ENCODE measurements around the gene FRY.
"Not testable (repeated sequence)": the region's sequence is repeated elsewhere in the genome, so short reads cannot be mapped to it uniquely, and the experiment has no call there.

Gene FRY

DNA sequence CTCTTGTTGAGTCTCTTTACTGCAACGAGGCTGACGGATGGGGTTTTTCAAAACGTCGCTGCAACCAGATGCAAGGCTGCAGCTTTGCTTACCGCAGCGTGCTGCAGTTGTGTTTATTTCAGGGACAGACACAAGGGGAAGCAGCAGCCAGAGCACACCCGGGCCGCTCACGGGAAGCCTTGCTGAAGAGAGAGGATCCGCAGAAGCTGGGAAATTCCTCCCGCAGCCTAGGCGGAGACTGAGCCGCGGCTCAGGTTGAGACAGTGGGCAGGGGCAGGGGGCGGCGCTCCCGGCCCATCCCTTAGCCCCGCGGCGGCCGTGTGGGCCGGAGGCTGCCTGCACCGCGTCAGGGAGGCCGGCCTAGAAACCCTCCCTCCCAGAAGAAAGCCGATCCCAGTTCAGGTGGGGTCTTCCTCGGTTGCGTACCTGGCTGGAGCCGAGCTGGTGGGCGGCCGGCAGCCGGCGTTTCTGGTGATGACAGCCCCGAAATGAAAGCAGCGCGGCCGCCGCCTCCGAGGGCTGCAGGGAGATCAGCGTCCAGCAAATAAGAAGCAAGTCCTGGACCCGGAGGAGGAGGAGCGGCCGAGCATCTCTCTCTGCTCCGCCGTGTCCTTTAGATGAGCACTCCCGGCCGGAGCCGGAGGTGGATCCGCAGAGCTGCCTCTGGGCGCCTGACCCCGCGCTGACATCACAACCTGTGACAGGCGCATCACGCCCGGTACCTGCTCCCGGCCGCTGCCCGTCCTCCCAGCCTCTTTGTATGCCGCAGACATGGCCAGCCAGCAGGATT lies at the start of gene FRY:
TSS of gene FRY (plus strand) at position 750 of the 790 bp plus-strand sequence. CDS start at position 772, 22 bp downstream.
- in situ Hi-C loops (cut with HindIII; ENCODE audit: low sequenced_read_pairs), result no loop called here

DNA sequence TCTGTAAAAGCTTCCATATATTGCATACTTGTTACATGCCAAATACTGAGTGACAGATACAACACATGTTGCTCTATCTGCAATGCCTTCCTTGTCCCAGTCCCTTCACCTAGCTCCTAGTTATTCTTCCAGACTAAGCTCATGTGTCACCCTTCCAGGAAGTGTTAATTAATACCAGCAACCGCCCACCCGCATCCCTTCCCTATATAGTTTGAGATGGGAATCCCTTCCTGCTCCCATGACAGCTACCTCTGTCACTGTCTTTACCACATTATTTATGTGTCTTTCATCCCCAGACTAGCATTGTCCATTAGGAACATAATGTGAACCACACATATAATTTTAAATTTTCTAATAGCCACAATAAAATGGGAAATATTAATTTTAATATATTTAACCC lies 49.5 kb upstream of the FRY start:
- in situ Hi-C loops (cut with HindIII; ENCODE audit: low sequenced_read_pairs), result no loop called here

DNA sequence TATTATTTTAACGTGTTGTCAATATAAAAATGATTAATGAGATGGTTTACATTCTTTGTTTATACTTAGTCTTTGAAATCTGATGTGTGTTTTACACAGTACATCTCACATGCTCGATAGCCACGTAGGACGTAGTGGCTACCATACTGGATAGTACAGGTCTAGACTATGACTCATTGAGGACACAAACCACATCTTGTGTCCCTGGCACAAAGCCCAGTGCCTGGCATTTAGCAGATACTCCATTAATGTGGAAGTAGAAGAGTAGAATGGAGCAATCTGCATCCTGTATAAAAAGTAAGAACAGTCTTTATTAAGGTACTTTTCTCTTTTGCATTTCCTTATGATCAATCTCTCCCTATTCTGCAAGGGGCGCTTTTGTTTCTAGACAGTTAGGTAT lies 49.0 kb upstream of the FRY start:
- in situ Hi-C loops (cut with HindIII; ENCODE audit: low sequenced_read_pairs), result no loop called here

DNA sequence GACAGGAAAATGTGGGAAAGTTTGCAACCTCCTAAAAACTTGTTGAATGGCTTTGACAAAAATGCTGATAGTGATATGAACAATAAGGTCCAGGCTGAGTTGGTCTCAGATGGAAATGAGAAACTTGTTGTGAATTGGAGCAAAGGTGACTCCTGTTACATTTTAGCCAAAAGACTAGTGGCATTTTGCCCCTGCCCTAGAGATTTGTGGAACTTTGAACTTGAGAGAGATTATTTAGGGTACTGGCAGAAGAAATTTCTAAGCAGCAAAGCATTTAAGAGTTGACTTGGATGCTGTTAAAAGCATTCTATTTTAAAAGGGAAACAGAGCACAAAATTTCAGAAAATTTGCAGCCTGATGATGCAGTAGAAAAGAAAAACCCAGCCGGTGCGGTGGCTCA lies 47.9 kb upstream of the FRY start:
- in situ Hi-C loops (cut with HindIII; ENCODE audit: low sequenced_read_pairs), result not testable (repeated sequence)

DNA sequence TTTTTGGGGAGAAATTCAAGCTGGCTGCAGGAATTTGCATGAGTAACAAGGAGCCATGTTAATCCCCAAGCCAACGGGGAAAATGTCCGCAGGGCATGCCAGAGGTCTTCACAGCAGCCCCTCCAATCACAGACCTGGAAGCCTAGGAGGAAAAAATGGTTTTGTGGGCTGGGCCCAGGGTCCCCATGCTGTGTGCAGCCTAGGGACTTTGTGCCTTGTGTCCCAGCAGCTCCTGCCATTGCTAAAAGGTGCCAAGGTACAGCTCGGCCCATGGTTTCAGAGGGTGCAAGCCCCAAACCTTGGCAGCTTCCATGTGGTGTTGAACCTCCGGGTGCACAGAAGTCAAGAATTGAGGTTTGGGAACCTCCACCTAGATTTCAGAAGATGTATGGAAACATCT lies 47.2 kb upstream of the FRY start:
- in situ Hi-C loops (cut with HindIII; ENCODE audit: low sequenced_read_pairs), result not testable (repeated sequence)

DNA sequence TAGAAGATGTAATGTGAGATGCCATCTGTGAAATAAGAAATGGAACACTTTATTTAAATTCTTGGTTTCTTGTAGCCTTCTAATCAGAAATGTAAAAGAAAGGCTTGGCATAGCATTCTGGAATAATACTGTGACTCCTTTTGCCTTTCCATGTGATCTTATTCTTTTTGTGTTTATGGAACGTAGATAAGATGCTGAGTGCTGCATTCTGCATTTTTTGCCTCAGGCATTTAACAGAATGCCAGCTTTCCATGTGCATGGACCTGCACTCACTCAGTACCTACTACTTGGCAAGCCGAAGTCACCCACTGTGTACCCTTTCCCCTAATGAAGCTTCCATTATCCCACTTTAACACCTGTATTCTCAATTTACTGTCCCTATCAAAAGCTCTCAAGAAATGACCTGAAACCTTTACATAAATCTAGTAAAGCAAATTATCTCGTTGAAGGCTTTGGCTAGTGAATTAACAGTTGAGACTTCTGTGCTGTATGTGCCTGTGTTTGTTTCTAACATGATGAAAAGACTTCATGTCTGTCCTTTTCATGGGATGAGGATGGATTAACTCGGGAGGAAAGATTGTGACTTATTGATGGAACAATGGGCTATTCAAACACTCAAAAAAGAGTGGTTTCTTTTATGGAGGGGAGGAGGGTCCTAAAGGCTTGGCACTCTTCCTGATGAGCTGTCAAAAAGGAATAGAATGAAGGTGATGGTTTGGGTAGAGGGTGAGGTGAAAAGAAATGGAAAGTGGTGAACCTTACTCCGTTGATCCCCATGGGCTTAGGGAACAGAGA lies 44.7 kb upstream of the FRY start:
- in situ Hi-C loops (cut with HindIII; ENCODE audit: low sequenced_read_pairs), result no loop called here

DNA sequence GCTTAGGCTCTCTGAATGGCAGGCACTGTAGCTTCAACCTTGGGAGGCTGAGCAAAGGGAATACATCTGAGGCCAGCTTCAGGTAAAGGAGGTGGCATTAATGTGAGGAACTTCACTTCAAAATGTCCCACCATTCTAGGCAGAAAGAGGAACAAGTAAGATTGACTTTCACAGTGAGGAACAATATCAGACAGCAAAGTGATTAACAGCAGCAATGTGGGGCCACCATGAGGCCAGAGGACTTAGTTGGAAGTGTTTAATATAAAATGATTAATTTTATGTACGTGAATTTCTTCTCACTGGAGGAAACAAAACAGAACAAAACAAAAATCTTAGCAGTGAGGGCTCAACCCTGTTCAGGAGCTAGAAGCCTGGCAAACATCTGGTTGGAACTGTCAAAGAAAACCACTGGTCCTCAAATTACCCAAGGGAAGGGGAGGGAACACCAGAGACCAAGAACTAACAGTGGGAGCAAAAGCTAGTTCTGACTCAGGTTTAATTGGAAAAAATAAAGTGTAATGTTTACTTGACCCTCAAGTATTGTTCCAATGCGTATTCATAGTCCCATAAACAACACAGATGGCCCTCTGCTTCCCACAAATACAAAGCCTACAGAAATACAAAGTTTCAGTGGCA lies 43.9 kb upstream of the FRY start:
- in situ Hi-C loops (cut with HindIII; ENCODE audit: low sequenced_read_pairs), result no loop called here

DNA sequence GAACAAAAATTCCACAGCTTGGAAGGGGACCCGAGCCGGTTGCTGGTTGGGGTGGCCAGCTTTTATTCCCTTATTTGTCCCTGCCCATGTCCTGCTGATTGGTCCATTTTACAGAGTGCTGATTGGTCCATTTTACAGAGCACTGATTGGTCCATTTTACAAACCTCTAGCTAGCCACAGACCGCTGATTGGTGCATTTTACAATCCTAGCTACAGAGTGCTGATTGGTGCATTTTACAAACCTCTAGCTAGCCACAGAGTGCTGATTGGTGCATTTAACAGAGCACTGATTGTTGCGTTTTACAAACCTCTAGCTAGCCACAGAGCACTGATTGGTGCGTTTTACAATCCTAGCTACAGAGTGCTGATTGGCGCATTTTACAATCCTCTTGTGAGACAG lies 37.2 kb upstream of the FRY start:
- in situ Hi-C loops (cut with HindIII; ENCODE audit: low sequenced_read_pairs), result not testable (repeated sequence)

DNA sequence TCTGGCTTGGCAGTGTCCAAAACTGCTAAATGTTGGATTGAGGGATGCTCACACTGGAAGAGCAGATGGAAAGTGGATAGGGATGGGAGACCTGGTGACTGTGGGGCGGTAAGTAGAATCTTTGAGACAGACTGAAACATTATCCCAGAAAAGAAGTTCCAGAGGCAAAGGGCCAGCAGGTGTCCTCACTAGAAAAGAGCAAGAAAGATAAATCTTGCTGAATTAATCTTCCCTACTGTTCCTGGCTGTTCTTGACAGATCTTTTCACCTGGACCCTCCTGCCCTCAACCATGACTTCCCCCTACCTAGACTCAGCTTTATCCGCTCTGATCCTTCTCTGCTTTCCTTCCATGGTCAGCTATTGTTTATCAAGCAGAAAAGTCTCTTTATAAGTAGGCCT lies 35.0 kb upstream of the FRY start:
- in situ Hi-C loops (cut with HindIII; ENCODE audit: low sequenced_read_pairs), result no loop called here

DNA sequence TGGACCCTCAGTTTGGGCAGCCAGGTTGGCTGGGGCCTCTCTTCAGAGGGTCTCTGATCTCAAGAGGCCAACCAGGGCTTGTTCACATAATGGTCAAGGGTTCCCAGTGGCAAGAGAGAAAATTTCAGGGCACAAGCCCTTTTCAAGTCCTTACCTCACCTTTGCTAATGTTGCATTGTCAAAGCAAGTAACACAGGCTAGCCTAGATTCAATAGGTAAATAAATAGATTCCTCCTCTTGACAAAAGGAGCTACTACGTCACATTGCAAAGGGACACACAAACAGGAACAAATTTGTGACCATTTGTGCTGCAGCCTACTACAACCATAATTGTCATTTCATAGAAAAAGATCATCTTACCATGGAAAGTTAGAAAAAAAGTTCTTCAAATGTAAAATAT lies 33.9 kb upstream of the FRY start:
- in situ Hi-C loops (cut with HindIII; ENCODE audit: low sequenced_read_pairs), result no loop called here

DNA sequence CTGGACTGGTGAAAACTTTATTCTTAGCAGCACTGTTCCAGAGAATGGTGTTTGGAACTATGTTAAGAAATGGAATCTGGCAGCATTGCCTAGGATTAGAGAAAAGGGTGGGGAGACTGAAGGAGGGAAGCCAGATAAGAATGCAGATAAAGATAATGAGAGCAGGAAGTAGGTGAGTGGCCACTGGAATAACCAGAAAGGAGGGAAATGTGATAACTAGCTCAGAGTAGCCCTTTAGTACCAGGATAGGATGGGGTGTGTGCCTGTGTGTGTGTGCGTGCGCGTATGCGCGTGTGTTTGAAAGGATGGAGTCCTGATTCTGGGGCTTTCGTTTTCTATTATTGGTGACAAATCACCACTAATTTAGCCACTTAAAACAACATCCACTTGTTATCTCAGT lies 33.4 kb upstream of the FRY start:
- in situ Hi-C loops (cut with HindIII; ENCODE audit: low sequenced_read_pairs), result no loop called here

DNA sequence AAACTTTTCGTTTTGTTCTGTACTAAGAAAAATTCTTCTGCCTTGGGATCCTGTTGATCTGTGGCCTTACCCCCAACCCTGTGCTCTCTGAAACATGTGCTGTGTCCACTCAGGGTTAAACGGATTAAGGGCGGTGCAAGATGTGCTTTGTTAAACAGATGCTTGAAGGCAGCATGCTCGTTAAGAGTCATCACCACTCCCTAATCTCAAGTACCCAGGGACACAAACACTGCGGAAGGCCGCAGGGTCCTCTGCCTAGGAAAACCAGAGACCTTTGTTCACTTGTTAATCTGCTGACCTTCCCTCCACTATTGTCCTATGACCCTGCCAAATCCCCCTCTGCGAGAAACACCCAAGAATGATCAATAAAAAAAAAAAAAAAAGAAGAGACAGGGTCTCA lies 30.8 kb upstream of the FRY start:
- in situ Hi-C loops (cut with HindIII; ENCODE audit: low sequenced_read_pairs), result not testable (repeated sequence)

DNA sequence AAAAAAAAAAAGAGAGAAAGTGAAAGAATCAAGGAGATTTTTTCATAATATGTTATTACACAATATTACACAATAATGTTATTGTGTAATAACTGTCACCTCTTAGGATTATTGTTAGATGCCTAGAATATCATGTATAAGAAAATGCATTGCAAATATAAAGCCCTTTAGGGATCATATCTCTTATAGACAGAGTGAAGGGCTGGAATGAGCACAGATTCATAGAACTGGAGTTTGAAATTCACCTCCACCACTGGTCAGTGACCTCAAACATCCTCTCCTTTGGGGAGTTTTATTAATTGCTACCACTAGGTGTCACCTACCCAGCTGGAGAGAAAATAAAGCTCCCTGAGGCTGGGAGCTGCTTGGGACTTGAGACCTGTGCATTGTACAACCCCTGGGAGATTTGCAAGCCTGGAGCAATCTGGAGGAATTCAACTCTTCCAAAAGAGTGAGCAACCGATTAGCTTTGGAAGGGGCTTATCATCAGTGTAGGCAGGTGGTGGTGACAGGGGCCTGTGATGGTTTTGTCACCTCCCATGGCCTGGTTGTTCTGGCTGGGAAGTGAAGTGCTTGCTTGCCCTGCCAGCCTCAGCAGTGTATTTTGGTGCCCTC lies 30.3 kb upstream of the FRY start:
- in situ Hi-C loops (cut with HindIII; ENCODE audit: low sequenced_read_pairs), result no loop called here

DNA sequence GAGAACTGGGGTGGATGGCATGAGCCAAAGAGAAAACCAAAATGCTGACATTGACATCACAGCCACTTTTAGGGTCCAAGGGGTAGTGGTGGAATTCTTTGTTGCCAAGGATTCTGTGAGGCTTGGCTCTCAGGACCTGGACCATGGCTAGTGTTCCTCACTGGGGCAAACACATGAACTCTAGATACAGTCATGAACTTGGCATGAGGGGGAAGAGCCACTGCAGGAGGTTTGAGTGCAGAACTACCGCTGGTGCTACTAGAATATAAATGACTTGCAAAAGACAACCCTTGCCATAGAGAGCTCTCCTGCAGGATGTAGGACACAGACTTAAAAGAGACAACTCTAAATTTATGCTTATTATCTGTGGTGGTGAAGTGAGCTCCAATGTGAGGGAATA lies 29.8 kb upstream of the FRY start:
- in situ Hi-C loops (cut with HindIII; ENCODE audit: low sequenced_read_pairs), result no loop called here

DNA sequence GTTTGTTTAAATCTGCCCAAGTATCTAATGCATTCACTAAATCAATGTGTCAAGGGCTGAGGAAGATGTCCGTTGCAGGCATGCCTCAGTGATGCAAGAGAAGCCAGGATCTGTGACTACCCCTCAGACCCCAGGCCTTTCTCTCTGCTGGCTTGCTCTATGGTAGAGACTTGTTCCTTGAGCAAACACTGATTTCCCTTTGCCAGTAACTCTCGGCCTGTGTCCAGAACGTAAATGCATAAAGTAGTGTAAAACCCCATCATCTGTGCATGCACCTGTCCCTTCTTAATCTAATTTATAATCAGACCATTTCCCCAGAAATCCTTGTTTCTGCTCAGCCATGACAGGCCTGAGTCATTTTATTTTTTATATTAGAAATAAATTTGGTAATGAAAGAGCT lies 28.7 kb upstream of the FRY start:
- in situ Hi-C loops (cut with HindIII; ENCODE audit: low sequenced_read_pairs), result no loop called here

DNA sequence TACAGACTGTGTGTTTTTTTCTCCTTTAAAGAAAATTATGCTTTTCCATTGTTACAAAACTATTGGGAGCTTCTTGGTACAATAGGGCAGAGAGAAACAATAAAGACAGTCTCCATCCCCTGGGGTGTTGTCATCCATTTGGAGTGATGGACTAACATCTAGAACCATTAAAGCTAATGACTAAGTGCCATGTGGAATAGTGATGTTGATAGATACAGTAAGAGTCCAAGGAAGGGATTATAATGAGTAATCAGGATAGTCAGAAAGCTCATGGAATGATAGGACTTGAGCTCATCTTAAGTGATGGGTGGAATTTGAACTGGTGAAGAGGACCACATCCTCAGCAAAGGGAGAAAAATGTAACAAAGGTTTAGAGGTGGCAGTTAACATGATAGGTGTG lies 24.1 kb upstream of the FRY start:
- in situ Hi-C loops (cut with HindIII; ENCODE audit: low sequenced_read_pairs), result no loop called here

DNA sequence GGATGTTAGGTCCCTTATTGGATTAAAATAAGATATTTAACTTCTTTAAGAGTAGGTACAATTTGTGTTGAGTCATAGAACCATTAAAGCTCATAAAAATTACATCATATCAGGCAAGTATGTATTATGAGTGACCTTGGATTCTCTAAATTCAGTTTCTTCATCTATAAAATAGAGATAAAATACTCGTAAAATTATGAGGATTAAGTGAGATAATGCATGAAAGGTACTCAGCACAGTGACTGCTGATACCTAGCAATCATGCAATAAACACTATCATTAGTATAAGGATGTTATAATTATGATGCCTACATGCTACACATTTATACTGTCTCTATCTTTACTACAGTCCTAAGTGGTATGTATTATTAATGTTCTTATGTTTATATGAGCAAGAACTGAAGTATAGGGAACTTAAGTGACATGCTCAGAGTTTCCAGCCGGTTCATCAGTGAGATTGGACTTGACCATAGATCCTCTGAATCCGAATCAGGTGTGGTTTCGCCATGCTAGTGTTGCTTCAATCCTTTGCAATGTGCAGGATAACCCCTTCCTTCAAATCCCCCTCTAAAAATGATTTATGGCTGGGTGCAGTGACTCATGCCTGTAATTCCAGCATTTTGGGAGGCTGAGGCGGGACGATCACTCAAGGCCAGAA lies 22.9 kb upstream of the FRY start:
- in situ Hi-C loops (cut with HindIII; ENCODE audit: low sequenced_read_pairs), result no loop called here

DNA sequence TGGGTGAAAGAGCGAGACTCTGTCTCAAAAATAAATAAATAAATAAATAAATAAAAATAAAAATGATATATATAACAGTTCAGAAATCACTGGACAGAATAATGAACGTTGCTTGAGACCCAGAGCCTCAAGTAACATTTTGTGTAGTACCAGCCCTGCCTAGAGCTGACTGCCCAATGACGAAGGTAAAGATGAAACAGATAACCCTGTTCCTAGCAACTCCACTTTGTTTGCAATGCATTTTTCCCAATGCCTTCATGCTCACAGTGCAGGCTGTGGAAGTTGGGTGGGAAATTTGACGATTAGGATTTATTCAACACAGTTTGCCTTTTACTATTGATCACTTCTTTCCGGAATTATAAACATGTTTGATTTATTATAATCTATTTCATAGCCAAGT lies 22.2 kb upstream of the FRY start:
- in situ Hi-C loops (cut with HindIII; ENCODE audit: low sequenced_read_pairs), result no loop called here

DNA sequence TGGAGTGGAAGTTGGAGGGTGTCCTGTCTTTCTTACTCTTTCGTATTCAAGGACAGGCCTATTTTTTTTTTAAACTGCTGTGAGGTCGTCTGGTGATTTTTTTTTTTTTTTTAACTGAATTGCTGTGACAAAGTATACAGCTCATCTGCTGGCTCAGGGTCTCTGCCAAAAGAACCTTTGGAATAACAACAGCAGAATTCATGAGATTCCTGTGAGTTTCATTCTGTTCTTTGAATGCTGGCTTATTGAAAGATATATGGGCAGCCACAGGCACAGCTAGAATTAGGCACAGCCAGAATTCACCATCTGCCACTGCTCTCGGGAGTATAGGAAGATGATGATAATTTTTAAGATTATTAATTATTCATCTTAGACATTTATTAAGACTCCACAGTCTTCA lies 21.4 kb upstream of the FRY start:
- in situ Hi-C loops (cut with HindIII; ENCODE audit: low sequenced_read_pairs), result no loop called here

DNA sequence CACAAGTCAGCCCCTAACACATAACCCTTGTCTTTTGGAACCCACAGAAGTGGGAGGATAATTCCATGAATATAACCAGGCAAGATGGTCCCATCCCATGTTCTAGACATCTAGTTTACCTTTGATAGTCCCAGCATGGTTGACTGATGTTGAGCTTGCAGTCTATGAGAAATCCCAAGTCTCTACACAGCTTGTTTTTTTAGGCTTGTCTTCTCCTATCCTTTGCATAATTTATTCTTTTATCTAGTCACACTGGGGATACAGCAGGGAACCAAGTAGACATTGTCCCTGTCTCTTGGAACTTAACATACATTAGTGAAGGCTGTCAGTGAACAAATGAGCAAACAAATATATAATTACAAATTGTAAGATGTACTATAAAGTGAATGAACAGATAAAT lies 19.6 kb upstream of the FRY start:
- in situ Hi-C loops (cut with HindIII; ENCODE audit: low sequenced_read_pairs), result no loop called here

DNA sequence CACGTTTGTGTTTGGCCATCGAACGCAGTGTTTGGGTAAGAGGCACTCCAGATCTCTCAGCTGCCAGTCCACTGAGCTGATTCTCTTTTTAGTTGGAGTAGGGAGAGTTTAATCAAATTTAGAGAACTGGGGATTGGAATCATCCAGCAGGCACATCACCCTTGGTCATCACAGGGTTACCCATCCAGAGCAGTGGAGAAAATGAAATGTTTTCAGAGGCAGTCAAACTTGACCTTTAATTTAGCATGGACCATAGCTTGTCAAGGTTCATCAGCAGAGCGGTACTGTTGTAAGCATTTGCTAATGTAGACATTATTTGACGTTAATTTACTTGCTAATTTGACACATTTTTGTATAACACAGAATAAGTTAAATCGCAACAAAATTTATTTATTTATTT lies 18.4 kb upstream of the FRY start:
- in situ Hi-C loops (cut with HindIII; ENCODE audit: low sequenced_read_pairs), result no loop called here

Measured in DLD1 (cell line).